RWPE2 (cell line): ENCODE results near the gene SYNE1.

Source experiments
- ATAC-seq: fragments of 200-7000 bp; cut with Tn5 transposase; 3 replicates; pipeline ENCODE4 v1.9.1; 2021; ENCODE audit warnings: low read depth
- DNase-seq: peaks from one replicate; pipeline ENCODE4 v3.0.0-alpha.2; 2020; ENCODE audit warnings: low spot score
- H3K27ac ChIP-seq: fragments of 450-650 bp; 2 replicates; pipeline ENCODE4 v1.5.1; 2017; ENCODE audit warnings: mild to moderate bottlenecking; ENCODE audit not compliant: poor library complexity, severe bottlenecking
- H3K27me3 ChIP-seq: fragments of 250-450 bp; sonication (Bioruptor Pico); 2 replicates; pipeline ENCODE4 v1.5.1; 2021; ENCODE audit warnings: mild to moderate bottlenecking, moderate library complexity; ENCODE audit not compliant: insufficient read depth, poor library complexity, severe bottlenecking
- H3K36me3 ChIP-seq: fragments of 250-450 bp; sonication (Bioruptor Pico); 2 replicates; pipeline ENCODE4 v1.5.1; 2020; ENCODE audit warnings: low read depth, mild to moderate bottlenecking, moderate library complexity
- H3K4me1 ChIP-seq: fragments of 250-450 bp; sonication (Bioruptor Pico); 2 replicates; pipeline ENCODE4 v1.5.1; 2021; ENCODE audit warnings: mild to moderate bottlenecking, moderate library complexity; ENCODE audit not compliant: insufficient read depth, poor library complexity, severe bottlenecking
- H3K4me3 ChIP-seq: fragments of 250-450 bp; sonication (Bioruptor Pico); 2 replicates; pipeline ENCODE4 v1.5.1; 2021; ENCODE audit warnings: mild to moderate bottlenecking, moderate library complexity; ENCODE audit not compliant: severe bottlenecking
- H3K9me3 ChIP-seq: fragments of 250-450 bp; sonication (Bioruptor Pico); 2 replicates; pipeline ENCODE4 v1.5.1; 2021; ENCODE audit warnings: mild to moderate bottlenecking, moderate library complexity; ENCODE audit not compliant: severe bottlenecking
- TF ChIP-seq, protein P1 (sequence below): fragments of 450-650 bp; IDR thresholded peaks from one replicate; pipeline ENCODE4 v1.5.1; 2017; ENCODE audit warnings: mild to moderate bottlenecking, moderate library complexity; ENCODE audit not compliant: poor library complexity, severe bottlenecking

SYNE1 gene

DNA sequence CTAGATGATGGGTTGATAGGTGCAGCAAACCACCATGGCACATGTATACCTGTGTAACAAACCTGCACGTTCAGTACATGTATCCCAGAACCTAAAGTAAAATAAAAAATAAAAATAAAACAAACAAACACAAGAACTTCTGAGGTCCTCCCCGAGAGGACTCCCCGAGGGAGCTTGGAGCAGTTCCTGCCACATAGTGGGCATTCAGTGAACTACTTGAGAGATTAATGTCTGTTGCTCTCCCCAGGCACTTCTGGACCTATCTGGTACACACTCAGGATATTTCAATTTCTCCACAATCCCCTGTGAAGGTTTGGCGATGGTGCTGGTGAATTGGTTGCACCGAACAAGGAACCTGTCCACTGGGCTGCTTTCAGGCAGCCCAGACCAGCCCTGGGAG, 518.5 kb downstream of the SYNE1 start:
- DNase-seq (no peak), ATAC-seq (no peak)

DNA sequence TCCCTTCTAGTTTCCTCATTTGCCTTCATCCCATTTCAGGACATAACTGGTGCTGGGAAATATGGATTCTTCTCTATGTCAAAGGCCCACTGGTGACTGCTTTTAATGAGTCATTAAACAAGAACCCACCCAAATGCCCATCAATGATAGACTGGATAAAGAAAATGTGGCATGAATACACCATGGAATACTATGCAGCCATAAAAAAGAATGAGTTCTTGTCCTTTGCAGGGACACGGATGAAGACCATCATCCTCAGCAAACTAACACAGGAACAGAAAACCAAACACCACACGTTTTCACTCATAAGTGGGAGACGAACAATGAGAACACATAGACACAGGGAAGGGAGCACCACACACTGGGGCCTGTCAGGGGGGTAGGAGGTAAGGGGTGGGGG, 518.9 kb downstream of the SYNE1 start:
- DNase-seq (no peak), ATAC-seq (no peak)
- H3K27ac ChIP-seq = no peak overlapping the region
- no peaks in the 10 kb centered on the region for H3K27me3 ChIP-seq
- peaks cover 2% of the 10 kb centered on the region for H3K9me3 ChIP-seq
- no peak overlapping the region for H3K4me3 ChIP-seq
- no peaks in the 10 kb centered on the region for H3K4me1 ChIP-seq
- H3K36me3 ChIP-seq = no peaks in the 10 kb centered on the region
- TF ChIP-seq, protein P1, sequence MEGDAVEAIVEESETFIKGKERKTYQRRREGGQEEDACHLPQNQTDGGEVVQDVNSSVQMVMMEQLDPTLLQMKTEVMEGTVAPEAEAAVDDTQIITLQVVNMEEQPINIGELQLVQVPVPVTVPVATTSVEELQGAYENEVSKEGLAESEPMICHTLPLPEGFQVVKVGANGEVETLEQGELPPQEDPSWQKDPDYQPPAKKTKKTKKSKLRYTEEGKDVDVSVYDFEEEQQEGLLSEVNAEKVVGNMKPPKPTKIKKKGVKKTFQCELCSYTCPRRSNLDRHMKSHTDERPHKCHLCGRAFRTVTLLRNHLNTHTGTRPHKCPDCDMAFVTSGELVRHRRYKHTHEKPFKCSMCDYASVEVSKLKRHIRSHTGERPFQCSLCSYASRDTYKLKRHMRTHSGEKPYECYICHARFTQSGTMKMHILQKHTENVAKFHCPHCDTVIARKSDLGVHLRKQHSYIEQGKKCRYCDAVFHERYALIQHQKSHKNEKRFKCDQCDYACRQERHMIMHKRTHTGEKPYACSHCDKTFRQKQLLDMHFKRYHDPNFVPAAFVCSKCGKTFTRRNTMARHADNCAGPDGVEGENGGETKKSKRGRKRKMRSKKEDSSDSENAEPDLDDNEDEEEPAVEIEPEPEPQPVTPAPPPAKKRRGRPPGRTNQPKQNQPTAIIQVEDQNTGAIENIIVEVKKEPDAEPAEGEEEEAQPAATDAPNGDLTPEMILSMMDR = no peak

More for the DNA sequence above, 518.5 kb downstream of the SYNE1 start:
- TF ChIP-seq, protein P1 = peak; percentile 14
- Histone ChIP-seq H3K9me3 (peaks cover 2% of the 10 kb centered on the region), H3K27ac (no peak overlapping the region), H3K36me3 (no peaks in the 10 kb centered on the region), H3K4me3 (no peak overlapping the region), H3K4me1 (no peaks in the 10 kb centered on the region), H3K27me3 (no peaks in the 10 kb centered on the region)

DNA sequence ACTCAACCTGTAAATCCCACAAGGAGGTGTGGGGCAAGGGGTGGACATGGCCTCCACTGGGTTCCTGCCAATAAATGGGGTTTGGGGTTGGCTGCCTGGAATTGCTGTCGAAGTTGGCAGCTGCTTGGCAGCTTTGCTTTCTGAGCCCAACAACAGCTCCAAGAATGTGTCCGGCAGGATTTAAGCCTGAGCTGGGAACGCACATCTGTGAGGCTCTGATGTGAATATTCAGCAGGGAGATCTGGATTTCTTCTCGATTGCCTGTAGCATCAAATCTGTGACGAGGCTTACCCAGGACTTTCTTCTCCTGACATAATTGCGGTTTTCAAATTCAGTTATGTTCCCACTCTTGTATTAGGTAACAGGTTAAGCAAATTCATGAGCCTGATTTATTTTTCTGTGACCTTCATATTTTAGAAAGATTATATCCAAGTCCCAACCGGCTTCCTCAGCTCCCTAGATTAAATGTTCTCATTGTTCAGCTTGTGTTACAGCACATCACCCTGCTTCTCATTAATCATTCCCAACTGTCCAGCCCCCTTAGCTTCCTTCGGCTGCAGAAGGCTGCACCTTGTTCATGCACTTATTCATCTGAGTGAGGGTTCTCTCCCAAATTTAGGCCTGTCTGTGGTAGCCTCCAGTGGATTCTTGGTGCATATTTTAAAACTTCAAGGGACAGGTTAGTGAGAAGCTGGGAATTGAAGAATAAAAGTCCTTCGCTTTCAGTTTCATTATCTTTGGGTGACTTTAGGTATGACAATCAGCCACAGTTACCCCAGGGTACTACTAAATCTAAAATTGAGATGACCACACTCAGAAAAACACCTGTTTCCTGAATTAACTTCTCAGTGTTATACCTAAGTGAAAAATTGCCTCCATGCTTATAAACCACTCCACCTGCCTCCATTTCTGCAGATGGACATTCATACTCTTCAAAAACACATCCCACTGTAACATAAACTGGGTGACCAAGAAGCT, 519.7 kb downstream of the SYNE1 start:
- peaks cover 2% of the 10 kb centered on the region for H3K9me3 ChIP-seq
- no peaks in the 10 kb centered on the region for H3K27me3 ChIP-seq
- H3K36me3 ChIP-seq = no peaks in the 10 kb centered on the region
- ATAC-seq (no peak), DNase-seq (no peak)
- TF ChIP-seq, protein P1 = no peak
- no peak overlapping the region for H3K27ac ChIP-seq
- H3K4me1 ChIP-seq = no peaks in the 10 kb centered on the region
- no peak overlapping the region for H3K4me3 ChIP-seq

DNA sequence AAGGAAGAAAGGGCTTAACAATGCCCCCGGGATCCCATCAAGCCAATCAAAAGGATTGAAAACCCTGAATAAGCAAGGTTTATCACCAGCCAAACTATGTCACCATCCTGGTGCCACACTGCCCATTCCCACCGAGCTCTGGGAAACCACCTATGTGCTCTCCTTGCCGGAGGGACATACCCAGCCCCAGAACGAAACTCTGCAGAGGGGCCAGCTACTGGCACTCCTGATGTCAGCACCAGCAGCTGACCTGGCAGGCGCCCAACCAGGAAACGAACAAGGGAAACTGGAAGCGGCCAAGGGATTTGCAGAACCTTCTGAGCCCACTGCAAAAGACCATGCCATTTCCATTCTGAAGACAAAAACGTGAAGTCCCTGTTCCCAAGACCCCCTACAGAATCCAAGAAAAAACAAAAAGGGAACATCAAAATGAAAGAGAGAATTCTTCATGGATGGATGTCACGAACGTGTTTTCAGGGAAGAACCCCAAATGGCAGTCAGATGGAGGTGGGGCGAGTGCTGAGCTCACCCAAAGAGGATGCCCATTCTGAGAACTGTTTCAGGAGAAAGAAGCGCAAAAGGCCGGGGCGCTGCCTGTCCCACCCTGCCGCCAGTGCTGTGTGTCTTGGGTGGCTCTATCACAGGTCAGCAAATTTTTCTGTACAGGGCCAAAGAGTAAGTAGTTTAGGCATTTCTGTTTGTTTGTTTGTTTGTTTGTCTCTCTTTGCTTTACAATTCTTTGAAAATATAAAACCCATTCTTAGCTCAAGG, 524.5 kb downstream of the SYNE1 start:
- TF ChIP-seq, protein P1 = no peak
- no peak for ATAC-seq
- Histone ChIP-seq H3K4me1 (peaks cover 4% of the 10 kb centered on the region), H3K27me3 (no peaks in the 10 kb centered on the region), H3K27ac (no peak overlapping the region), H3K4me3 (no peak overlapping the region), H3K9me3 (no peaks in the 10 kb centered on the region), H3K36me3 (no peaks in the 10 kb centered on the region)
- no peak for DNase-seq
